Panc1 (cell line): ENCODE data around the gene LZTS2.

Source experiments
- CTCF ChIP-seq: fragments of 450-650 bp; IDR thresholded peaks from 2 replicates; pipeline ENCODE4 v1.5.1; 2017; ENCODE audit warnings: mild to moderate bottlenecking
- POLR2AphosphoS5 ChIP-seq: IDR thresholded peaks from 2 replicates; pipeline ENCODE4 v1.6.1; 2012; ENCODE audit warnings: mild to moderate bottlenecking, low read depth, low read length, moderate library complexity
- REST ChIP-seq, 2 experiments: IDR thresholded peaks; 2 replicates each; pipeline ENCODE4 v1.6.1; 2011 to 2012; ENCODE audit warnings: low read depth in 2 of 2, control low read depth in 1 of 2, low read length in 1 of 2, mild to moderate bottlenecking in 1 of 2, moderate library complexity in 1 of 2; ENCODE audit not compliant: insufficient read depth in 1 of 2
- TCF7L2 ChIP-seq: IDR thresholded peaks from 2 replicates; pipeline ENCODE4 v1.6.1; 2011; ENCODE audit warnings: mild to moderate bottlenecking, low read depth, low read length, inconsistent platforms

GRCh38 chr10:101029520-101030295 is 30.1 kb downstream of the LZTS2 start:
- TF ChIP-seq CTCF: no peak
- no peak for TF ChIP-seq POLR2AphosphoS5
- TF ChIP-seq REST (IDR thresholded peaks at IDR 0.05; ENCODE audit: insufficient read depth in 1 of 2, low read depth in 2 of 2, low read length in 1 of 2): no peak
- no peak for TF ChIP-seq TCF7L2
